ENCODE data around the gene ROBO1. TPM values are rescaled to one million over a fixed set of nuclear protein-coding genes. Genes with fewer than 3 reads are reported as not detected.

Gene ROBO1
- total and polyA plus RNA-seq, 2 donors: 13.3 to 33.9 TPM

GRCh38 chr3:78986416-78987101 lies 781.2 kb downstream of the ROBO1 start:
- H3K4me3 ChIP-seq (ENCODE audit: low read length in 2 of 2): no peak overlapping the region
- no peak for DNase-seq (ENCODE audit: low read depth in 6 of 9, low spot score in 9 of 9)
- H3K27me3 ChIP-seq (ENCODE audit: control insufficient read depth in 2 of 2, insufficient read depth in 1 of 2, low read length in 1 of 2): no peaks in the 10 kb centered on the region

GRCh38 chr3:78985981-78986380 lies 781.8 kb downstream of the ROBO1 start:
- Histone ChIP-seq H3K4me1 (ENCODE audit: control insufficient read depth in 2 of 2, insufficient read depth in 2 of 2, low read length in 2 of 2) (no peaks in the 10 kb centered on the region), H3K36me3 (ENCODE audit: control insufficient read depth in 2 of 2, insufficient read depth in 2 of 2, low read length in 1 of 2) (no peaks in the 10 kb centered on the region), H3K27ac (ENCODE audit: low read depth in 1 of 2, low read length in 1 of 2) (no peak overlapping the region), H3K27me3 (ENCODE audit: control insufficient read depth in 2 of 2, insufficient read depth in 1 of 2, low read length in 1 of 2) (no peaks in the 10 kb centered on the region), H3K9me3 (ENCODE audit: control insufficient read depth in 2 of 2, insufficient read depth in 1 of 2, low read length in 1 of 2) (no peaks in the 10 kb centered on the region), H3K4me3 (ENCODE audit: low read length in 2 of 2) (no peak overlapping the region)
- WGBS: 95% methylated on average over 2 of the region's 2 CpGs
- no peak for DNase-seq (ENCODE audit: low read depth in 6 of 9, low spot score in 9 of 9)

More at GRCh38 chr3:78986416-78987101, 781.2 kb downstream of the ROBO1 start:
- H3K4me1 ChIP-seq (ENCODE audit: control insufficient read depth in 2 of 2, insufficient read depth in 2 of 2, low read length in 2 of 2): no peaks in the 10 kb centered on the region
- H3K9me3 ChIP-seq (ENCODE audit: control insufficient read depth in 2 of 2, insufficient read depth in 1 of 2, low read length in 1 of 2): no peaks in the 10 kb centered on the region
- H3K36me3 ChIP-seq (ENCODE audit: control insufficient read depth in 2 of 2, insufficient read depth in 2 of 2, low read length in 1 of 2): no peaks in the 10 kb centered on the region
- 72% methylated on average over 5 of the region's 5 CpGs for WGBS
- no peak overlapping the region for H3K27ac ChIP-seq (ENCODE audit: low read depth in 1 of 2, low read length in 1 of 2)

- DNase-seq (ENCODE audit: low read depth in 6 of 9, low spot score in 9 of 9): no peak
- H3K36me3 ChIP-seq (ENCODE audit: control insufficient read depth in 2 of 2, insufficient read depth in 2 of 2, low read length in 1 of 2): no peaks in the 10 kb centered on the region
- H3K9me3 ChIP-seq (ENCODE audit: control insufficient read depth in 2 of 2, insufficient read depth in 1 of 2, low read length in 1 of 2): no peaks in the 10 kb centered on the region
- H3K27ac ChIP-seq (ENCODE audit: low read depth in 1 of 2, low read length in 1 of 2): no peak overlapping the region
- H3K4me3 ChIP-seq (ENCODE audit: low read length in 2 of 2): no peak overlapping the region
- WGBS: 91% methylated on average over 4 of the region's 4 CpGs
- no peaks in the 10 kb centered on the region for H3K27me3 ChIP-seq (ENCODE audit: control insufficient read depth in 2 of 2, insufficient read depth in 1 of 2, low read length in 1 of 2)
- H3K4me1 ChIP-seq (ENCODE audit: control insufficient read depth in 2 of 2, insufficient read depth in 2 of 2, low read length in 2 of 2): no peaks in the 10 kb centered on the region
These were observed 788.8 kb downstream of the ROBO1 start for GRCh38 chr3:78979028-78979427.

- Histone ChIP-seq H3K27me3 (ENCODE audit: control insufficient read depth in 2 of 2, insufficient read depth in 1 of 2, low read length in 1 of 2) (no peaks in the 10 kb centered on the region), H3K36me3 (ENCODE audit: control insufficient read depth in 2 of 2, insufficient read depth in 2 of 2, low read length in 1 of 2) (no peaks in the 10 kb centered on the region), H3K9me3 (ENCODE audit: control insufficient read depth in 2 of 2, insufficient read depth in 1 of 2, low read length in 1 of 2) (no peaks in the 10 kb centered on the region), H3K4me1 (ENCODE audit: control insufficient read depth in 2 of 2, insufficient read depth in 2 of 2, low read length in 2 of 2) (no peaks in the 10 kb centered on the region), H3K27ac (ENCODE audit: low read depth in 1 of 2, low read length in 1 of 2) (no peak overlapping the region), H3K4me3 (ENCODE audit: low read length in 2 of 2) (no peak overlapping the region)
- no peak for DNase-seq (ENCODE audit: low read depth in 6 of 9, low spot score in 9 of 9)
These were observed 789.8 kb downstream of the ROBO1 start for GRCh38 chr3:78978037-78978436.

- no peak overlapping the region for H3K27ac ChIP-seq (ENCODE audit: low read depth in 1 of 2, low read length in 1 of 2)
- no peaks in the 10 kb centered on the region for H3K9me3 ChIP-seq (ENCODE audit: control insufficient read depth in 2 of 2, insufficient read depth in 1 of 2, low read length in 1 of 2)
- no peak for DNase-seq (ENCODE audit: low read depth in 6 of 9, low spot score in 9 of 9)
- H3K27me3 ChIP-seq (ENCODE audit: control insufficient read depth in 2 of 2, insufficient read depth in 1 of 2, low read length in 1 of 2): no peaks in the 10 kb centered on the region
- H3K36me3 ChIP-seq (ENCODE audit: control insufficient read depth in 2 of 2, insufficient read depth in 2 of 2, low read length in 1 of 2): no peaks in the 10 kb centered on the region
- H3K4me3 ChIP-seq (ENCODE audit: low read length in 2 of 2): no peak overlapping the region
- no peaks in the 10 kb centered on the region for H3K4me1 ChIP-seq (ENCODE audit: control insufficient read depth in 2 of 2, insufficient read depth in 2 of 2, low read length in 2 of 2)
These were observed 790.7 kb downstream of the ROBO1 start for GRCh38 chr3:78977073-78977472.

- no peak for DNase-seq (ENCODE audit: low read depth in 6 of 9, low spot score in 9 of 9)
- no peak overlapping the region for H3K4me3 ChIP-seq (ENCODE audit: low read length in 2 of 2)
These were observed 791.6 kb downstream of the ROBO1 start for GRCh38 chr3:78976200-78976599.

GRCh38 chr3:78974181-78974790 lies 793.5 kb downstream of the ROBO1 start:
- peak overlapping the region in 1 of 2 donors; percentile 44 for H3K27ac ChIP-seq (ENCODE audit: low read depth in 1 of 2, low read length in 1 of 2)
- H3K27me3 ChIP-seq (ENCODE audit: control insufficient read depth in 2 of 2, insufficient read depth in 1 of 2, low read length in 1 of 2): no peaks in the 10 kb centered on the region
- no peaks in the 10 kb centered on the region for H3K36me3 ChIP-seq (ENCODE audit: control insufficient read depth in 2 of 2, insufficient read depth in 2 of 2, low read length in 1 of 2)
- WGBS: 92% methylated on average over 7 of the region's 7 CpGs
- H3K4me1 ChIP-seq (ENCODE audit: control insufficient read depth in 2 of 2, insufficient read depth in 2 of 2, low read length in 2 of 2): no peaks in the 10 kb centered on the region
- H3K9me3 ChIP-seq (ENCODE audit: control insufficient read depth in 2 of 2, insufficient read depth in 1 of 2, low read length in 1 of 2): no peaks in the 10 kb centered on the region
- no peak overlapping the region for H3K4me3 ChIP-seq (ENCODE audit: low read length in 2 of 2)
- DNase-seq (ENCODE audit: low read depth in 6 of 9, low spot score in 9 of 9): peak in 1 of 9 donors; percentile 3

More at GRCh38 chr3:78976200-78976599, 791.6 kb downstream of the ROBO1 start:
- H3K27ac ChIP-seq (ENCODE audit: low read depth in 1 of 2, low read length in 1 of 2): no peak overlapping the region
- H3K4me1 ChIP-seq (ENCODE audit: control insufficient read depth in 2 of 2, insufficient read depth in 2 of 2, low read length in 2 of 2): no peaks in the 10 kb centered on the region
- no peaks in the 10 kb centered on the region for H3K27me3 ChIP-seq (ENCODE audit: control insufficient read depth in 2 of 2, insufficient read depth in 1 of 2, low read length in 1 of 2)
- no peaks in the 10 kb centered on the region for H3K9me3 ChIP-seq (ENCODE audit: control insufficient read depth in 2 of 2, insufficient read depth in 1 of 2, low read length in 1 of 2)
- H3K36me3 ChIP-seq (ENCODE audit: control insufficient read depth in 2 of 2, insufficient read depth in 2 of 2, low read length in 1 of 2): no peaks in the 10 kb centered on the region
- 91% methylated on average over 3 of the region's 3 CpGs for WGBS

GRCh38 chr3:78972617-78973301 lies 795.0 kb downstream of the ROBO1 start:
- Histone ChIP-seq H3K4me1 (ENCODE audit: control insufficient read depth in 2 of 2, insufficient read depth in 2 of 2, low read length in 2 of 2) (no peaks in the 10 kb centered on the region), H3K4me3 (ENCODE audit: low read length in 2 of 2) (no peak overlapping the region), H3K36me3 (ENCODE audit: control insufficient read depth in 2 of 2, insufficient read depth in 2 of 2, low read length in 1 of 2) (no peaks in the 10 kb centered on the region), H3K27me3 (ENCODE audit: control insufficient read depth in 2 of 2, insufficient read depth in 1 of 2, low read length in 1 of 2) (no peaks in the 10 kb centered on the region), H3K27ac (ENCODE audit: low read depth in 1 of 2, low read length in 1 of 2) (no peak overlapping the region), H3K9me3 (ENCODE audit: control insufficient read depth in 2 of 2, insufficient read depth in 1 of 2, low read length in 1 of 2) (no peaks in the 10 kb centered on the region)
- DNase-seq (ENCODE audit: low read depth in 6 of 9, low spot score in 9 of 9): no peak
- WGBS: 92% methylated on average over 2 of the region's 2 CpGs

GRCh38 chr3:78970656-78971055 lies 797.1 kb downstream of the ROBO1 start:
- Histone ChIP-seq H3K4me3 (ENCODE audit: low read length in 2 of 2) (no peak overlapping the region), H3K27me3 (ENCODE audit: control insufficient read depth in 2 of 2, insufficient read depth in 1 of 2, low read length in 1 of 2) (no peaks in the 10 kb centered on the region), H3K9me3 (ENCODE audit: control insufficient read depth in 2 of 2, insufficient read depth in 1 of 2, low read length in 1 of 2) (no peaks in the 10 kb centered on the region), H3K4me1 (ENCODE audit: control insufficient read depth in 2 of 2, insufficient read depth in 2 of 2, low read length in 2 of 2) (no peaks in the 10 kb centered on the region), H3K36me3 (ENCODE audit: control insufficient read depth in 2 of 2, insufficient read depth in 2 of 2, low read length in 1 of 2) (no peaks in the 10 kb centered on the region), H3K27ac (ENCODE audit: low read depth in 1 of 2, low read length in 1 of 2) (no peak overlapping the region)
- no peak for DNase-seq (ENCODE audit: low read depth in 6 of 9, low spot score in 9 of 9)
- WGBS: 88% methylated on average over 1 of the region's 1 CpG

Data from thymus (tissue), 11 donors.